AG09319 (cell line): ENCODE data around the gene DEPDC7.
"Not testable (repeated sequence)": the region's sequence is repeated elsewhere in the genome, so short reads cannot be mapped to it uniquely, and the experiment has no call there.

Source experiments
- DNase-seq: peaks from one replicate; pipeline ENCODE4 v3.0.0-alpha.2; 2010; ENCODE audit warnings: low read depth; ENCODE audit errors: extremely low read depth
- CTCF ChIP-seq: IDR thresholded peaks from 2 replicates; pipeline ENCODE4 v1.5.1; 2011; ENCODE audit warnings: low read depth, mild to moderate bottlenecking, inconsistent platforms, low read length, moderate library complexity

Gene DEPDC7

GRCh38 chr11:33045551-33046255 lies 30.0 kb downstream of the DEPDC7 start:
- DNase-seq = no peak
- TF ChIP-seq CTCF = no peak

GRCh38 chr11:33048701-33049100 lies 33.0 kb downstream of the DEPDC7 start:
- DNase-seq = not testable (repeated sequence)

- not testable (repeated sequence) for DNase-seq
Measured at GRCh38 chr11:33049565-33050408, 34.1 kb downstream of the DEPDC7 start.

GRCh38 chr11:33052231-33052630 lies 36.6 kb downstream of the DEPDC7 start:
- TF ChIP-seq CTCF = no peak
- no peak for DNase-seq

GRCh38 chr11:33055375-33055774 lies 39.7 kb downstream of the DEPDC7 start:
- DNase-seq = no peak
- no peak for TF ChIP-seq CTCF

- no peak for DNase-seq
- no peak for TF ChIP-seq CTCF
Measured at GRCh38 chr11:33057284-33057683, 41.6 kb downstream of the DEPDC7 start.

GRCh38 chr11:33059331-33060007 lies 43.8 kb downstream of the DEPDC7 start:
- no peak for TF ChIP-seq CTCF

GRCh38 chr11:33060271-33060670 lies 44.6 kb downstream of the DEPDC7 start:
- DNase-seq = no peak
- TF ChIP-seq CTCF = no peak

More at GRCh38 chr11:33059331-33060007, 43.8 kb downstream of the DEPDC7 start:
- no peak for DNase-seq
